ENCODE measurements around the gene FSIP1. TPM values are rescaled to one million over a fixed set of nuclear protein-coding genes. Genes with fewer than 3 reads are reported as not detected.

The FSIP1 gene
- total RNA-seq, 1 donor: 3.6 TPM

- no peaks in the 10 kb centered on the region for H3K9me3 ChIP-seq (ENCODE audit: low read depth, low read length)
- H3K27me3 ChIP-seq (ENCODE audit: insufficient read depth, low read length): no peaks in the 10 kb centered on the region
- no peaks in the 10 kb centered on the region for H3K36me3 ChIP-seq (ENCODE audit: insufficient read depth, low read length)
- peak overlapping the region; percentile 12 for H3K4me3 ChIP-seq (ENCODE audit: insufficient read depth, low read length)
- H4K20me1 ChIP-seq (ENCODE audit: insufficient read depth, low read length): no peaks in the 10 kb centered on the region
- peak overlapping the region; percentile 91 for H3K27ac ChIP-seq (ENCODE audit: low read depth, low read length)
- DNase-seq (ENCODE audit: insufficient read length, low spot score, missing footprints): peak; percentile 96
- H3K4me1 ChIP-seq (ENCODE audit: insufficient read depth, low read length): peaks cover 15% of the 10 kb centered on the region
- TF ChIP-seq CTCF (IDR thresholded peaks at IDR 0.05; ENCODE audit: extremely low read depth, low read depth, low read length): no peak
- H2AFZ ChIP-seq (ENCODE audit: low read length): peak overlapping the region; percentile 78
- H3K79me2 ChIP-seq (ENCODE audit: insufficient read depth, low read length): no peaks in the 10 kb centered on the region
- H3K4me2 ChIP-seq (ENCODE audit: insufficient read depth, low read length): peak overlapping the region; percentile 78
These were observed 11.6 kb downstream of the FSIP1 start for GRCh38 chr15:39770748-39771689.

- Histone ChIP-seq H3K4me2 (ENCODE audit: insufficient read depth, low read length) (no peak overlapping the region), H3K9me3 (ENCODE audit: low read depth, low read length) (no peaks in the 10 kb centered on the region), H3K27me3 (ENCODE audit: insufficient read depth, low read length) (no peaks in the 10 kb centered on the region), H3K4me3 (ENCODE audit: insufficient read depth, low read length) (no peak overlapping the region), H3K27ac (ENCODE audit: low read depth, low read length) (no peak overlapping the region), H4K20me1 (ENCODE audit: insufficient read depth, low read length) (no peaks in the 10 kb centered on the region), H2AFZ (ENCODE audit: low read length) (no peak overlapping the region), H3K79me2 (ENCODE audit: insufficient read depth, low read length) (no peaks in the 10 kb centered on the region), H3K36me3 (ENCODE audit: insufficient read depth, low read length) (no peaks in the 10 kb centered on the region), H3K4me1 (ENCODE audit: insufficient read depth, low read length) (peaks cover 15% of the 10 kb centered on the region)
- no peak for DNase-seq (ENCODE audit: insufficient read length, low spot score, missing footprints)
- TF ChIP-seq CTCF (IDR thresholded peaks at IDR 0.05; ENCODE audit: extremely low read depth, low read depth, low read length): no peak
These were observed 14.7 kb downstream of the FSIP1 start for GRCh38 chr15:39767921-39768320.

GRCh38 chr15:39761006-39761405, 21.6 kb downstream of the FSIP1 start:
- no peak for DNase-seq (ENCODE audit: insufficient read length, low spot score, missing footprints)
- Histone ChIP-seq H3K4me3 (ENCODE audit: insufficient read depth, low read length) (no peak overlapping the region), H3K4me2 (ENCODE audit: insufficient read depth, low read length) (no peak overlapping the region), H3K79me2 (ENCODE audit: insufficient read depth, low read length) (no peaks in the 10 kb centered on the region), H3K4me1 (ENCODE audit: insufficient read depth, low read length) (no peaks in the 10 kb centered on the region), H2AFZ (ENCODE audit: low read length) (no peak overlapping the region), H4K20me1 (ENCODE audit: insufficient read depth, low read length) (no peaks in the 10 kb centered on the region), H3K9me3 (ENCODE audit: low read depth, low read length) (no peaks in the 10 kb centered on the region), H3K27ac (ENCODE audit: low read depth, low read length) (no peak overlapping the region), H3K27me3 (ENCODE audit: insufficient read depth, low read length) (no peaks in the 10 kb centered on the region), H3K36me3 (ENCODE audit: insufficient read depth, low read length) (no peaks in the 10 kb centered on the region)
- TF ChIP-seq CTCF (IDR thresholded peaks at IDR 0.05; ENCODE audit: extremely low read depth, low read depth, low read length): no peak

GRCh38 chr15:39756806-39757522, 25.7 kb downstream of the FSIP1 start:
- Histone ChIP-seq H3K9me3 (ENCODE audit: low read depth, low read length) (no peaks in the 10 kb centered on the region), H4K20me1 (ENCODE audit: insufficient read depth, low read length) (no peaks in the 10 kb centered on the region), H3K79me2 (ENCODE audit: insufficient read depth, low read length) (no peaks in the 10 kb centered on the region), H3K4me2 (ENCODE audit: insufficient read depth, low read length) (no peak overlapping the region), H2AFZ (ENCODE audit: low read length) (no peak overlapping the region), H3K4me3 (ENCODE audit: insufficient read depth, low read length) (no peak overlapping the region), H3K27me3 (ENCODE audit: insufficient read depth, low read length) (no peaks in the 10 kb centered on the region), H3K36me3 (ENCODE audit: insufficient read depth, low read length) (no peaks in the 10 kb centered on the region), H3K4me1 (ENCODE audit: insufficient read depth, low read length) (no peaks in the 10 kb centered on the region), H3K27ac (ENCODE audit: low read depth, low read length) (no peak overlapping the region)
- DNase-seq (ENCODE audit: insufficient read length, low spot score, missing footprints): no peak
- peak; percentile 77 for TF ChIP-seq CTCF (IDR thresholded peaks at IDR 0.05; ENCODE audit: extremely low read depth, low read depth, low read length)

All from osteoblast (primary cell).